Activated CD4-positive, alpha-beta memory T cell treated with anti-CD3 and anti-CD28 coated beads for 36 hours (primary cell): Measurements from ENCODE around the gene WNT10A. TPM values are rescaled to one million over a fixed set of nuclear protein-coding genes. Genes with fewer than 3 reads are reported as not detected.
"Not testable (repeated sequence)": the region's sequence is repeated elsewhere in the genome, so short reads cannot be mapped to it uniquely, and the experiment has no call there.

Experiments
- CTCF ChIA-PET: fragments of 350-600 bp; sonication (Branson Sonifier 250); formaldehyde crosslinking; loops from one replicate; lab custom pipeline; 2021; ENCODE audit warnings: antibody characterized with exemption, inconsistent platforms; lab: Charles Lee
- POLR2A ChIA-PET: fragments of 350-600 bp; sonication (Branson Sonifier 250); formaldehyde crosslinking; loops from one replicate; lab custom pipeline; 2021; ENCODE audit warnings: antibody characterized with exemption; lab: Charles Lee
- DNase-seq: peaks from one replicate; pipeline ENCODE4 v3.0.0-alpha.2; 2020
- H3K27ac Mint-ChIP-seq: one replicate; pipeline ENCODE4 v1.8.0; 2021; ENCODE audit warnings: mixed read lengths
- H3K27me3 Mint-ChIP-seq: one replicate; pipeline ENCODE4 v1.8.0; 2021; ENCODE audit warnings: mixed read lengths
- H3K36me3 Mint-ChIP-seq: one replicate; pipeline ENCODE4 v1.8.0; 2021; ENCODE audit warnings: mixed read lengths
- H3K4me1 Mint-ChIP-seq: one replicate; pipeline ENCODE4 v1.8.0; 2021; ENCODE audit warnings: low read depth, mixed read lengths
- H3K4me3 Mint-ChIP-seq: one replicate; pipeline ENCODE4 v1.8.0; 2021; ENCODE audit warnings: mild to moderate bottlenecking, mixed read lengths
- H3K9me3 Mint-ChIP-seq: one replicate; pipeline ENCODE4 v1.8.0; 2021; ENCODE audit warnings: mixed read lengths
- intact Hi-C: fragments of 100-400 bp; cut with micrococcal nuclease; formaldehyde crosslinking; loops from one replicate; pipeline ENCODE4 v1.15.1; 2023
- total RNA-seq, 2 experiments: library from RNA; stranded (reverse); gene quantifications; one replicate each; pipeline ENCODE4 v1.2.3, GENCODE V29; 2021

WNT10A gene
- 1 to 10 TPM; 5.0 to 5.2 TPM for total RNA-seq

DNA sequence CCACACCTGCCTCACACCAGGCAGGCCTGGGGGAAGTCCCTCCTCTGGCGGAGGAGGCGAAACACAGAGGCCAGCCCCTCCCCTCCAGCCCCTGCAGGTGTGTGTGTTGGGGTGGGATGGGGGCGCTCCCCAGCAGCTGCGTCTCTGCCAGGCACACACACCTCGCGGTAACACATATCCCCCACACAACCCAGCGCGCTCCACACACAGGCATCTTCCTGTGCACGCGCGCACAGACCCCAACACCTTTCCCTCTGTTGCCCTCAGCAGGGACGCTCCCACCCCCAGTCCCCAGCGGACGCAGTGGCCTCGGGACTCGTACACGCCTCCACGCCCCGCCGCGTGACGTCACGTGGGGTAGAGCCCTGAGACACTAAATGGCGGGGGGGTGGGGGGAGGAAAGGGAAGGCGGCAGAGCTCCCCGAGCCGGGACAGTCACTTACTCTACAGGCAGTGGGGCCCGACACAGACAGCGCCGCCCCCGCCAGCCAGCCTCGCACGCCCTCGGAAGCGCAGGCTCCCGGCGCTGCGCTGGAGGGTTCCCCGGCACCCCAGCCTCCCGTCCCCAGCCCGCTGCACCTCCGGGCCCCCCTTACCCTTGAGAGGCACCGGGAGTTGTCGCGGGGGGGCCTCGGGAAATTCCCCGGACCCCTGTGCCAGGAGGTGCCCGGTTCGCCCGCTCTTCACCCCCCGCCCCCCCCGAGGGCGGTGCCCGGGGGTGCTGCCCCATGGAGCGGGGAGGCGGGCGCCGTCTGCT, at the start of gene WNT10A:
Gene WNT10A, plus strand, starts transcription at position 751 of the 757 bp plus-strand sequence. CDS start 144 bp downstream, outside the sequence.
- Mint-ChIP-seq H3K4me1 (peaks cover 53% of the 10 kb centered on the region), H3K4me3 (peak within 1 kb of the TSS; percentile 79), H3K27me3 (peaks cover 8% of the 10 kb centered on the region), H3K27ac (peak within 1 kb of the TSS; percentile 78), H3K9me3 (no peaks in the 10 kb centered on the region), H3K36me3 (no peaks in the 10 kb centered on the region)
- intact Hi-C loops: loop anchor here (1.0 kb wide), 1 partner anchor 16 kb away; no protein-coding TSS in a partner anchor
- POLR2A ChIA-PET: interaction anchor here (0.7 to 14.2 kb wide), 2 partner anchors 15 to 22 kb away, joined by 4 to 215 read pairs; no protein-coding TSS in a partner anchor
- CTCF ChIA-PET: interaction anchor here (0.9 to 22.6 kb wide), 7 partner anchors 11 to 116 kb away, joined by 3 to 1400 read pairs (median 4); no protein-coding TSS in a partner anchor
- peak; percentile 81 for DNase-seq

DNA sequence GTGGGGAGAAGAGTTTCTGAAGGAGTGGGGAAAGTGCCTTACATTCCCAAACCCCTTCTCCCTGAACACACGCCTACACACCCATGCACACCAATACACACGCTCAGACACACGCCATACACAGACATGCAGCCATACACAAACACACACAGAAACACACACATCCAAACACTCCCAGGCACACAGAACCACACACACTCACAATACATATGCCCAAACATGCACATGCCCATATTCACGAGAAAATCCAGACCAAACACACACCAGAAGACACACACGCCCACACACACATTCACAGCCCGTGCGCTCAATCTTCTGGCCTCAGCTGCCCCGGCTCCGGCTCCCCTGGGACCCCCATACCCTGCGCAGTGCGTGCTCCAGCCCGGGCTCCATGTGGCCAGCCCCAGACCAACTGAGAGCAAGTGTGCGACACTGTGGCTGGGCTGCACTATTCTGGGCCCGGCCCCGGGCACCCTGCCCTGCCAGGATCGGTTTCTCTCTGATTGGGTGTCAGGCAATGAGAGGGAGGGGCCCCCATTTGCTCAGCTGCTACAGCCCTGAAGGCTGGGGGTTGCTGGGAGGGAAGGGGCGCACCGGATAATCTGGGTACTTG, 49.2 kb upstream of the WNT10A start, which contains the start of gene PRKAG3:
Gene PRKAG3, minus strand, starts transcription at position 426 of the 613 bp plus-strand sequence.
- no peak within 1 kb of the TSS for H3K4me3 Mint-ChIP-seq
- peaks cover 30% of the 10 kb centered on the region for H3K27me3 Mint-ChIP-seq
- ChIA-PET POLR2A (no interaction called here), CTCF (interaction anchor here (0.6 kb wide), 1 partner anchor 13 kb away, joined by 3 read pairs; no protein-coding TSS in a partner anchor)
- no peaks in the 10 kb centered on the region for H3K4me1 Mint-ChIP-seq
- H3K27ac Mint-ChIP-seq: no peak within 1 kb of the TSS
- intact Hi-C loops: no loop called here
- DNase-seq: no peak
- no peaks in the 10 kb centered on the region for H3K9me3 Mint-ChIP-seq
- no peaks in the 10 kb centered on the region for H3K36me3 Mint-ChIP-seq

DNA sequence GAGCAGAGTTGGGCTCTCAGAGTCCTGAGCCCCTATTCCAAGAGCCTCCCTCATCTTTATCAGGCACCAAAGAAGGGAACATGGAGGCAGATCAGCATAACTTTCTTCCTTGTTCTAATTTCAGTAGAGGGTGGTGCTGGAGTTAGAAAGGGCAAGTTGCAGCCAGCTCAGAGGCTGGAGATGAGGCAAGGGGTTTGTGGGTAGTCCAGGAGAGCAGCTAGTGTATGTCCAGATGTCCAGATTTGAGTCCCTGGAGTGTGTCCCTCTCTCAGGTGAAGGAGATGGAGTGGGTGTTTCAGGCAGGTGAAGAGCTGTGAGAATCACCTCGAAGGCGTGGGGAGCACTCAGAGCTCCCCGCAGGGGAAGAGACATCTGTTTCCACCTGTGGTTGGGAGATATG, 48.6 kb upstream of the WNT10A start:
- intact Hi-C loops: no loop called here
- Mint-ChIP-seq H3K4me1 (no peaks in the 10 kb centered on the region), H3K36me3 (no peaks in the 10 kb centered on the region), H3K9me3 (peaks cover 4% of the 10 kb centered on the region), H3K27ac (no peak overlapping the region), H3K4me3 (no peak overlapping the region), H3K27me3 (peaks cover 31% of the 10 kb centered on the region)
- POLR2A ChIA-PET: no interaction called here
- CTCF ChIA-PET: interaction anchor here (0.6 kb wide), 1 partner anchor 13 kb away, joined by 3 read pairs; no protein-coding TSS in a partner anchor
- DNase-seq: no peak

DNA sequence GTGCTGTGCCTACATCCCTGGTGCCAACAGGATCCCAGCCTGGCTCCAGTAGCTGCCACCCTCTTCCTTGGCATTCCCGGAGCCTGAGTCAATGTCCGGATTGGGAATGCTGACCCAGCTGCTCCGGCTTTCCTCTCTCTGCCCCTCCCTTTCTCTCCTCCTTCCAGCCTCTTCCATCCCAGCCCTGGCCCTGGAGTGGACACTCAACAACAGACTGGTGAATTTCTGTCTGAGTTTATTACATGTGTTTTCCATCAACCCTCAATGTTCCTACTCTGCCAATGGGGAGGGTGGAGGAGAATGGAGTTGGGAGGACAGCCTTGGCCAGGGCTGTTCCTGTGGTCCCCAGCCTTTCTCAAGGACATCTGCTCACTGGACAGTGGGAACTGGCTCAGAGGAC, 48.1 kb upstream of the WNT10A start:
- intact Hi-C loops: no loop called here
- ChIA-PET POLR2A (no interaction called here), CTCF (no interaction called here)
- DNase-seq: no peak
- no peaks in the 10 kb centered on the region for H3K4me1 Mint-ChIP-seq
- no peak overlapping the region for H3K27ac Mint-ChIP-seq
- H3K9me3 Mint-ChIP-seq: peaks cover 8% of the 10 kb centered on the region
- peaks cover 2% of the 10 kb centered on the region for H3K36me3 Mint-ChIP-seq
- peaks cover 34% of the 10 kb centered on the region for H3K27me3 Mint-ChIP-seq
- H3K4me3 Mint-ChIP-seq: no peak overlapping the region

DNA sequence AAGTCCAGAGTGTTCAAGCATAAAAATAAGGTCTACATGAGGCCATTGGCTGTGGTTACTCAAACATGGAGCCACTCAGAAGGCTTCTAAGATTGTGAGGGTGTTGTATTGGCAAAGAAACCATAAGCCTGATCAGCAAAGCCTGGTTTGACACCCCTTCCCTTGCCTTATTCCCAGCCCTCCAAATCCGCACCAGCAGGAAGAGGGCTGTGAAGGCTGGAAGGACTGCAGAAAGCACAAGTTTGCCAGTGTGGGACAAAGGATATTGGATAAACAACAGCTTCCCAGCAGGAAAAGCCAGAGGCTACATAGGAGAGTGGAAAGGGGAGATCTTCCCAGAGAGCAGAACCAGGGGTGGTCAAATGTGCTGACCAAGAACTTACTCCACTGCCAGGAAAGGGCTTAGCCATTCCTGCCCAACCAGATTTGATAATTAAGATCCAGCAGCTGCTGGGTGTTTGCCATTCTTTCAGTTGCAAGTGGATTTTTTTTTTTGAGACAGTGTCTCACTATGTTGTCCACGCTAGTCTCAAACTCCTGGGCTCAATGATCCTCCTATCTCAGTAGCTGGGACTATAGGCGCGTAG, 47.5 kb upstream of the WNT10A start:
- ChIA-PET POLR2A (interaction anchor here (0.6 kb wide), 1 partner anchor 11 kb away, joined by 4 read pairs; no protein-coding TSS in a partner anchor), CTCF (interaction anchor here (0.7 to 0.9 kb wide), 2 partner anchors 15 to 66 kb away, joined by 3 to 4 read pairs; no protein-coding TSS in a partner anchor)
- peaks cover 2% of the 10 kb centered on the region for H3K36me3 Mint-ChIP-seq
- H3K9me3 Mint-ChIP-seq: peaks cover 9% of the 10 kb centered on the region
- H3K4me3 Mint-ChIP-seq: no peak overlapping the region
- no peak for DNase-seq
- no peaks in the 10 kb centered on the region for H3K4me1 Mint-ChIP-seq
- peaks cover 32% of the 10 kb centered on the region for H3K27me3 Mint-ChIP-seq
- no peak overlapping the region for H3K27ac Mint-ChIP-seq
- intact Hi-C loops: no loop called here

DNA sequence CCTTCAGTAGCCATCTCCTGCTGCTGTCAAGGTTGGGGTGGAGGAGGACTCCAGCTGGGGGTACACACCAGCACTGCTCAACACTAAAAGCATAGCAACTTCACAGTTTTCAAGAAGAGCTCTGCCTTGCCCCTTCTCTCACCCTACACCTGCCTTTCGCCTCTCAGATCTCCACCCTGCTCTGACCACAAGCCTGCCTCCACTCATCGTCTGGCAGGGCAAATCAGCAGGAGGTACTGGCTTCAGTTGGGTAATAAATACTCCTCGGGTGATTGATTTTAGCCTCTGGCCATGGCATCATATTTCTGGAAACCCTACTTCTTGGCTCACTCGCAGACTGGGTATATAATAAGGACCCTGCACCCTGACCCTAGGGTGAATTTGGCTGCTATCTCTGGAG, 46.0 kb upstream of the WNT10A start:
- intact Hi-C loops: no loop called here
- H3K27me3 Mint-ChIP-seq: peaks cover 36% of the 10 kb centered on the region
- DNase-seq: no peak
- ChIA-PET POLR2A (no interaction called here), CTCF (no interaction called here)
- no peak overlapping the region for H3K27ac Mint-ChIP-seq
- peaks cover 2% of the 10 kb centered on the region for H3K36me3 Mint-ChIP-seq
- no peak overlapping the region for H3K4me3 Mint-ChIP-seq
- no peaks in the 10 kb centered on the region for H3K4me1 Mint-ChIP-seq
- H3K9me3 Mint-ChIP-seq: peaks cover 9% of the 10 kb centered on the region

DNA sequence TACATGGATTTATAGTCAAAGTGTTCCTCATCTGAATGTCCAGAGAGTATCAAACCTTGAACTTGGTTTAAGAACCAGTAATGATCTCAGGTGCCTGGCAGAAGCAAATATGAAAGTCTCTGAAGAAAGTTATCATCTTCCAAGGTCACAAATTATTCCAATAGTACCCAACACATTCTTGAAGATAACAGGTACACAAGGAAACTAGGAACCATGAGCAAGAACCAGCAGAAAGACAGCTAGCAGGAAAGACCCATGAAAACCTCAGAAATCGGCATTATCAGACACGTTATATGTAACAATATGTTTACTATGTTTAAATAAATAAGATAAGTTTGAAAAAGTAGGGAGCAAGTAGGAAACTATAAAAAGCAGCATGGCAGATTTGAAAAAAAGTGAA, 43.2 kb upstream of the WNT10A start:
- intact Hi-C loops: no loop called here
- Mint-ChIP-seq H3K36me3 (peaks cover 2% of the 10 kb centered on the region), H3K27ac (no peak overlapping the region), H3K4me1 (no peaks in the 10 kb centered on the region), H3K4me3 (no peak overlapping the region), H3K9me3 (peaks cover 9% of the 10 kb centered on the region), H3K27me3 (peaks cover 37% of the 10 kb centered on the region)
- no peak for DNase-seq
- CTCF ChIA-PET: interaction anchor here (0.7 to 1.1 kb wide), 2 partner anchors 10 to 39 kb away, joined by 3 to 5 read pairs; no protein-coding TSS in a partner anchor
- POLR2A ChIA-PET: no interaction called here

DNA sequence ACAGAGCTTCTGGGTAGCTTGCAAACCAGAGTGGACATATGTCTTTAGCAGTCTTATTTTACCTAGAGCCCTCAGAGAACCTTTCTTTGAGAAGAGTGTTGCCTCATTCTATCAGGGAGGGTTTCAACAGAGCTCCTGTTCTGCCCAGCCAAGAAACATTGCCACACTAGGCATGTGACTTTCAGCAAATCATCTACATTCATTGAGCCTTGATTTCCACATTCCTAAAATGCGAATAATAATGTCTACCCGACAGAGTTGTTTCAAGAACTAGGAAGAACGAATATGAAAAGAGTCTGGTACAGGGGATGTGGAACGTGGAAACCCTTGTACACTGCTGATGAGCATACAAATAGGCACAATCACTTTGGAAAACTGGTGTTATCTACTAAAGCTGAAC, 41.2 kb upstream of the WNT10A start:
- H3K4me1 Mint-ChIP-seq: no peaks in the 10 kb centered on the region
- H3K27me3 Mint-ChIP-seq: peaks cover 37% of the 10 kb centered on the region
- H3K36me3 Mint-ChIP-seq: peaks cover 2% of the 10 kb centered on the region
- intact Hi-C loops: no loop called here
- H3K4me3 Mint-ChIP-seq: no peak overlapping the region
- H3K9me3 Mint-ChIP-seq: peaks cover 12% of the 10 kb centered on the region
- POLR2A ChIA-PET: interaction anchor here (0.6 kb wide), 1 partner anchor 127 kb away, joined by 3 read pairs; no protein-coding TSS in a partner anchor
- CTCF ChIA-PET: interaction anchor here (0.9 to 1.5 kb wide), 2 partner anchors 8 to 13 kb away, joined by 4 to 5 read pairs; no protein-coding TSS in a partner anchor
- DNase-seq: no peak
- no peak overlapping the region for H3K27ac Mint-ChIP-seq

DNA sequence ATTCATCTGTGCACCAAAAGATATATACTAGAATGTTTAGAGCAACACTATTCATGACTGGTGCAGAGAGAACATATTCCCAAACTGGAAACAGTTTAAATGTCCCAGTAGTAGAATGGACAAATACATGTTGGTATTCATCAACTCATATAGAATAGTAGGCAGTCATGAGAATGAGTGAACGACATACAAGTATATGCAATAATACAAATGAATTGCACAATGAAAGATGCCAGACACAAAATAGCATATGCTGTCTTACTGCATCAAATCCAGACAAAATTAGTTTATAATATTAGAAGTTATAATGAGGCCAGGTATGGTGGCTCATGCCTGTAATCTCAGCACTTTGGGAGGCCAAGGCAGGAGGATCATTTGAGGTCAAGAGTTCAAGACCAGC, 40.8 kb upstream of the WNT10A start:
- H3K27ac Mint-ChIP-seq: no peak overlapping the region
- peaks cover 13% of the 10 kb centered on the region for H3K9me3 Mint-ChIP-seq
- peaks cover 2% of the 10 kb centered on the region for H3K36me3 Mint-ChIP-seq
- intact Hi-C loops: no loop called here
- DNase-seq: no peak
- POLR2A ChIA-PET: no interaction called here
- H3K4me1 Mint-ChIP-seq: no peaks in the 10 kb centered on the region
- CTCF ChIA-PET: interaction anchor here (0.6 to 0.9 kb wide), 2 partner anchors 8 to 181 kb away, joined by 3 to 4 read pairs; no protein-coding TSS in a partner anchor
- peaks cover 34% of the 10 kb centered on the region for H3K27me3 Mint-ChIP-seq
- no peak overlapping the region for H3K4me3 Mint-ChIP-seq

DNA sequence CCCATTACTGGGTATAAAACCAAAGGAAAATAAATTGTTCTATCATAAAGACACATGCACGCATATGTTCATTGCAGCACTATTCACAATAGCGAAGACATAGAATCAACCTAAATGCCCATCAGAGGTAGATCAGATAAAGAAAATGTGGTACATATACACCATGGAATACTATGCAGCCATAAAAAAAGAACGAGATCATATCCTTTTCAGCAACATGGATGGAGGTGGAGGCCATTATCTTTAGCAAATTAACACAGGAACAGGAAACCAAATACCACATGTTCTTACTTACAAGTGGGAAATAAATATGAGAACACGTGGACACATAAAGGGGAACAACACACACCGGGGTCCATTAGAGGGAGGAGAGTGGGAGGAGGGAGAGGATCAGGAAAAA, 36.3 kb upstream of the WNT10A start:
- H3K36me3 Mint-ChIP-seq, H3K4me3 Mint-ChIP-seq, POLR2A ChIA-PET, DNase-seq, H3K9me3 Mint-ChIP-seq, intact Hi-C loops, H3K4me1 Mint-ChIP-seq, H3K27ac Mint-ChIP-seq: not testable (repeated sequence)
- H3K27me3 Mint-ChIP-seq: peaks cover 21% of the 10 kb centered on the region
- CTCF ChIA-PET: interaction anchor here (0.6 to 0.7 kb wide), 2 partner anchors 12 to 90 kb away, joined by 3 read pairs; partner anchors contain the start of gene PRKAG3

DNA sequence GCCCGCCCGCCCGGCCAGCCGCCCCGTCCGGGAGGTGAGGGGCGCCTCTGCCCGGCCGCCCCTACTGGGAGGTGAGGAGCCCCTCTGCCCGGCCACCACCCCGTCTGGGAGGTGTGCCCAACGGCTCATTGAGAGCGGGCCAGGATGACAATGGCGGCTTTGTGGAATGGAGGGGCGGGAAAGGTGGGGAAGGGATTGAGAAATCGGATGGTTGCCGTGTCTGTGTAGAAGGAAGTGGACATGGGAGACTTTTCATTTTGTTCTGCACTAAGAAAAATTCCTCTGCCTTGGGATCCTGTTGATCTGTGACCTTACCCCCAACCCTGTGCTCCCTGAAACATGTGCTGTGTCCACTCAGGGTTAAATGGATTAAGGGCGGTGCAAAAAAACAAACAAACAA, 33.7 kb upstream of the WNT10A start:
- H3K4me1 Mint-ChIP-seq, DNase-seq, H3K4me3 Mint-ChIP-seq, H3K27ac Mint-ChIP-seq, H3K9me3 Mint-ChIP-seq, POLR2A ChIA-PET, H3K36me3 Mint-ChIP-seq: not testable (repeated sequence)
- CTCF ChIA-PET: interaction anchor here (0.5 to 7.8 kb wide), 51 partner anchors 8 to 545 kb away, joined by 3 to 107 read pairs (median 4); partner anchors contain the start of genes BCS1L, CYP27A1, RNF25 and STK36
- intact Hi-C loops: loop anchor here (1.0 to 5.0 kb wide), 4 partner anchors 119 to 440 kb away; partner anchors contain the start of genes BCS1L, TTLL4 and ZNF142
- H3K27me3 Mint-ChIP-seq: peaks cover 11% of the 10 kb centered on the region
